ENCODE measurements around the gene SF3B1.
"Not testable (repeated sequence)": the region's sequence is repeated elsewhere in the genome, so short reads cannot be mapped to it uniquely, and the experiment has no call there.

Gene SF3B1

DNA sequence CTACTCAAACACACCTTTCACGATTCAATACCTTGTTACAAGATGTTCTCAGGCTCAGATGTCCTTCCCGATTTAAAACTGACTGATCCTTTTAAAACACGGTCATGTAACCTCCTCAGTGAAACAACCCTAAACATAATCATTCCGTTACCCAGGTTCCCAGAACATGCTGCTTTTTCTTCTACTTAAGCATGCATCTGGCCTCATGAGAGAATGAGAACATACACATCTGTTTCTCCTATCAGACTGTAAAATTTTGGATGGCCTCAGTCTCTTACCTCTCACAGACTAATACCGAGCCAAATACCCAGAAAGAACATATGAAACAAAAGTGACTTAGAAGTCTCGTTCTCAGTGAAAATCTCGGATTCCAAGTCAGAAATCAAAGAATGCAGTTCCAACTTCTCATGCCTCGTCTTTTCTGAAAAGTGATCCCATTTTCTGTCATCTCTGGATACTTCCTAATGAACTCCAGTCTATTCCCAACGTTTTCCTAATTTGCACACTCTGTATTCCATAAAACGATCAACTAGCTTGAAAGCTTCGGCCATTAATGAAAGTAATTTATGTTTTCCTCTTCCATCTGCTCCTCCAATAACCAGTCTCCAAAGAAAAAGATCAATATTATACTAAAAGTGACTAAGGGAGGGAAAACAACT lies 919 bp downstream of the SF3B1 start:
- no peak for DNase-seq (ENCODE audit: low read depth in 3 of 3)

DNA sequence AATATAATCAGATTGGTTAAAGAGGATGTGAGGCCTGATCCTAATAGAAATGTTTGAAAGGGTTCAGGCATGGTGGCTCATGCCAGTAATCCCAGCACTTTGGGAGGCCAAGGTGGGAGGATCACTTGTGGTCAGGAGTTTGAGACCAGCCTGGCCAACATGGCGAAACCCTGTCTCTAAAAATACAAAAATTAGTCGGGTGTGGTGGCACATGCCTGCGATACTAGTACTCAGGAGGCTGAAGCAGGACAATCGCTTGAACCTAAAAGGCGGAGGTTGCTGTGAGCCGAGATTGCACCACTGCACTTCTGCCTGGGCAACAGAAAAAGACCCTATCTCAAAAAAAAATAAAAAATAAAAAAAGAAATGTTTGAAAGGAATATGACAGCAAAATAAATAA lies 2.3 kb downstream of the SF3B1 start:
- DNase-seq (ENCODE audit: low read depth in 3 of 3) = not testable (repeated sequence)

DNA sequence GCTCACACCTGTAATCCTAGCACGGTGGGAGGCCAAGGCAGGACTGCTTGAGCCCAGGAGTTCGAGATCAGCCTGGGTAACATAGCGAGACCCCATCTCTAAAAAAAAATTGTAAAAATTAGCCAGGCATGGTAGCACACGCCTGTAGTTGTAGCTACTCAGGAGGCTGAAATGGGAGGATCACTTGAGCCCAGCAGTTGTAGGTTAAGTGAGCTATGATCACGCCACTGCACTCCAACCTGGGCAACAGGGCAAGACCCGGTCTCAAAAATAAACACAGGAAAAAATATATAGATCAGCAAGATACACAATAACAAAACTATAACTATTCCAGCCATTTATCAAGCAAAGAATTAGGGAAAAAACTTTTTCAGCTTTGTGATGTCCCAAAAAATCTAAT lies 3.0 kb downstream of the SF3B1 start:
- no peak for DNase-seq (ENCODE audit: low read depth in 3 of 3)

GRCh38 chr2:197427986-197428385 lies 6.8 kb downstream of the SF3B1 start:
- no peak for DNase-seq (ENCODE audit: low read depth in 3 of 3)

DNA sequence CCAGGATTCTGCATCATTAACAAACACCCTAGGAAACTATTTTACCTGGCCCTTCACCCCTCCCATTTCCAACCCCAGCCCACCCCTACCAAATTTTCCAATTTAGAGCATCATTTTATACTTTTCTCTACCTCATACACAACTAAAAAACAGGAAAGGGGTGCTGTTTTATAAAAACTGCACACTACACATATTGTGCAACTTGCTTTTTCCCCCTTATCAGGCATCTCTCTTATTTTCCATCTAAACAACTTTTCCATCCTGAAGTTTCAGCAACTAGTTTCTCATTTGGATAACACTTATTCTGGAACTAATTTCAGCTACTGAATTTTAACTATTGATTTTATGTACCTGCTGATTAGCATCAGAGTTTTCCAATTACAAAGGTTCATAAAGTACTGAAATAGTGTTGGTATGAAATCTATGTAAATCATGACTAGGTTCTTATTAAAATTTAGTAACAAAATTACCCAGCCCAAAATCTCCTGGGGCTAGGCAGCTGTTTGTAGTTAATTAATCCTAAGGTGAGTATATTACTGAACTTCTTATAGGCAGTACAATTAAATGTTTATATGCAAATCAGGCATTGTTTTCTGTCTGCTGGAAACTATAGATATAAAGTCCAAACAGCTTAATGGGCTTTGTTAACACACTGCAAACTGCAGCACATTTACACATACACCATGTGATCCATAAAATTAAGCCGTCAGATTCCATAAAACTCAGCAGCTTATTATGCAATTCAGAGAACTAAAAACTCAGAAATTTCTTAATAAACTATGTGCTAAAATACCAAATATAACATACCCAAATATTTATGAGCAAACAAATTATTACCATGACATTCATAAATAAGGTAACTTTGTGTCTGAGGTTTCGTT lies 7.9 kb downstream of the SF3B1 start:
- no peak for DNase-seq (ENCODE audit: low read depth in 3 of 3)

DNA sequence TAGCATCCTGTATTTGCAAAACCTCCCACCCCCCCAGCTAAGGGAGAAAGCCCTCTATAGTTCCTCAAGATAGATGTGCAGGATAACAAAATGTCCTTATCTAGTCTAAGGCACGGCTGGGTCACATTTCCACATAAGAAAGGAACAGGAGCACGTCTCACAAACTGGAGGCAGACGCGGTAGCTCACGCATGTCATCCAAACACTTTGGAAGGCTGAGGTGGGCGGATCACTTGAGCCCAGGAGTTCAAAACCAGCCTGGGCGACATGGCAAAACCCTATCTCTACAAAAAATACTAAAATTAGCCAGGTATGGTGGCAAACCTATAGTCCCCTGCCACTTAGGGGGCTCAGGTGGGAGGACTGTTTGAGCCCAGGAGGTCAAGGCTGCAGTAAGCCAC lies 9.3 kb downstream of the SF3B1 start:
- DNase-seq (ENCODE audit: low read depth in 3 of 3) = no peak

GRCh38 chr2:197423307-197423706 lies 11.5 kb downstream of the SF3B1 start:
- DNase-seq (ENCODE audit: low read depth in 3 of 3) = no peak

DNA sequence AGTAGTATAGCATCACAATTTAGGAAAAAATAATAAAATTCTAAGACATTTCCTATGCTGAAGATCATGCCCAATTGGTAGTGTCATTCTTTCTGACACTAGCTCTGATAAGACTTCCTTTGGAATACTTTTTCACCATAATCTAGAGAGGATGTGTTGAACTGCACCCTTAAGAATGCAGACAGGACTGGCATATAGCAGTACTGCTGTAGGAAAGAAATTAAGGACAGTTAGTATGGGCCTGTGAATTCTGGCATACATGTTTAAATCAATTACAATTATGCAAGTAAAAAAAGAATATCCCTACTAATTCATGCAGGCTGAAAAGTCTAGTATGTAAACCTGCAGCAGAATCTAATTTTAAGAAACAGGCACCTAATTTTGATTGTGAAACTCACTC lies 15.4 kb downstream of the SF3B1 start:
- no peak for DNase-seq (ENCODE audit: low read depth in 3 of 3)

DNA sequence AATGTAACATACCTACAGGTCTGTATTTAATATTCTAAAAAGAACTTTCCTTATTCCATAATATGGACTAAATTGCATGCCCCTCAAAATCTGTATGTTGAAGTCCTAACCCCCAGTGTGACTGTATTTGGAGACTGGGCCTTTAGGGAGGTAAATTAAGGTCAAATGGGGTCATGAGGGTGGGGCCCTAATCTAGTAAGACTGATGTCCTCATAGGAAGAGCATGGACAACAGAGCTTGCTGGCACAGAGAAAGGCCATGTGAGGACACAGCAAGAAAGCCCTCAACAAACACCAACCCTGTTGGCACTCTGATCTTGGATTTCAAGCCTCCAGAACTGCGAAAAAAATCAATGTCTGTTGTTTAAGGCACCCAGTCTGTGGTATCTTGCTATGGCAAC lies 18.6 kb downstream of the SF3B1 start:
- no peak for DNase-seq (ENCODE audit: low read depth in 3 of 3)

DNA sequence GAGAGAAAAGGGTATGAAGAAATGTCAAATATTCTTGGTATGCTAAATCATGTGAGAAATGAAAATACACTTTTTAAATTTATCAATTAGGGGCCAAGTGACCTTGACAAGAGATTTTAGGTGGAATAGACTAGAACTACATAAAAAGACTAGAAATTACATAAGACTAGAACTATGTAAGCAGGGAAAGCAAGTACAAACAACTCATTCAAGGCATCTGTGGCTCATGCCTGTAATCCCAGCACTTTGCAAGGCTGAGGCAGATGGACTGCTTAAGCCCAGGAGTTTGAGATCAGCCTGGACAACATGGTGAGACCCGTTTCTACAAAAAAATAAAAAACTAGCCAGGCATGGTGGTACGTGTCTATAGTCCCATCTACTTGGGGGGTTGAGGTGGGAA lies 20.3 kb downstream of the SF3B1 start:
- no peak for DNase-seq (ENCODE audit: low read depth in 3 of 3)

DNA sequence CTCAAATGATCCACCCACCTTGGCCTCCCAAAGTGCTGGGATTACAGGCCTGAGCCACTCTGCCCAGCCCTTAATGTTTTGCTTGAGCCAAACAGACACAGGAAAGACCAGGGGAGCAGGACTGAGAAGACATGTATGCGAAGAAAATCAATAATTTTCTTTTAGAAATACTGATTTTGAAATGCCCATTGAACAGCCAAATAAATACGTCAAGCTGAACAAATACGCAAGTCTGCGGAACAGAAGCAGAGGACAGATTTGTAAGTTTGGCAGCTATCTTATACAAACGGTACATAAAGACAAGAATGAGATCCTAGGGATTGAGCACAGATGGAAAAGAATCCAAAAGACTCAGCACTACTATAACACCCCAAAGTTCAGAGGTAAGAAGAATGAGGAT lies 20.8 kb downstream of the SF3B1 start:
- DNase-seq (ENCODE audit: low read depth in 3 of 3) = no peak

DNA sequence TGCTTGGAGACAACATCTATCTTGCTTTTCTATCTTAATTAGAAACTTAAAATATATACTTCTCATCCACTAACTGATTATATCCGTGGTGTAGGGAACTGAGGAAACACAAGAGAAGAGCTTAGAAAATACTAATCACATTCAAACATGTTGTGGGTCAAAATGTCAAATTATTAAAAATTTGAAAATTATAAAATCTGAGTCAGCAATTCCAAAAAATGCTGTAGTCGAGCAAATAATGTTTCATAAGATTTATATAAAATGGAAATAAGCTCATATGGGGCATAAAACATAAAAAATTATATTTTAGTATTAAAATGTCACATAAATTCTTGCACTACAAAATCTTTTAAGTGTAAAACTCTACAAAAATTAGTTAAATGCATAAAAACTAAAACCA lies 29.2 kb downstream of the SF3B1 start:
- no peak for DNase-seq (ENCODE audit: low read depth in 3 of 3)

DNA sequence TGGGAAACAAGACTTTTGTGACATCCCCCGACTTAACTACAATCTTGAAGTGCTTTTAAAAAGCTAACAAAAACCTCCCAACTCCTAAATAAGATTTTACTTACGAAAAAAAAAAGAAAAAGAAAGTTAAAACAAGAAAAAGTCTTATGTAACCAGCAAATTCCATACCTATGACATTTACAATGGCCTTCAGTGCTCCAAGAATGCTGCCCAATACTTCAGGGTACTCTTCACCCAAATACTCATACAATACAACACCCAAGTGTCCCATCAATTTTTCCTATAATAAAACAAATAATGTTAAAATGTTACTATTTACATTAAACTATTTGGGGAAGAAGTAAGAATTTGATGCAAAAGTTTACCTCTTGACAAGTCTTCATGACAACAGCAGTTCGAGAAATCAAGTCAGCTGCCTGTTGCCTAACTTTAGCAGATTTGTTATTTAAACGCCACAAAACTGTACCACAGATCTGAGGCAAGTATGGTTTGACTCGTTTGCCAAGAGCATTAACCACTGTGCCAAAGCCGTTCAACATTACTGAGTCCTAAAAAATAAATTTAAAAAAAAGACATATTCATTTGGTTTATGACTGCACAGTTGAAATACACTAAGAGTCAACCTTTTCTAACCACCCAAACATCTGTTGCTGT lies 34.8 kb downstream of the SF3B1 start:
- no peak for DNase-seq (ENCODE audit: low read depth in 3 of 3)

GRCh38 chr2:197398913-197399312 lies 35.9 kb downstream of the SF3B1 start:
- DNase-seq (ENCODE audit: low read depth in 3 of 3) = no peak

GRCh38 chr2:197391220-197391717 lies 43.6 kb downstream of the SF3B1 start:
- DNase-seq (ENCODE audit: low read depth in 3 of 3) = no peak

DNA sequence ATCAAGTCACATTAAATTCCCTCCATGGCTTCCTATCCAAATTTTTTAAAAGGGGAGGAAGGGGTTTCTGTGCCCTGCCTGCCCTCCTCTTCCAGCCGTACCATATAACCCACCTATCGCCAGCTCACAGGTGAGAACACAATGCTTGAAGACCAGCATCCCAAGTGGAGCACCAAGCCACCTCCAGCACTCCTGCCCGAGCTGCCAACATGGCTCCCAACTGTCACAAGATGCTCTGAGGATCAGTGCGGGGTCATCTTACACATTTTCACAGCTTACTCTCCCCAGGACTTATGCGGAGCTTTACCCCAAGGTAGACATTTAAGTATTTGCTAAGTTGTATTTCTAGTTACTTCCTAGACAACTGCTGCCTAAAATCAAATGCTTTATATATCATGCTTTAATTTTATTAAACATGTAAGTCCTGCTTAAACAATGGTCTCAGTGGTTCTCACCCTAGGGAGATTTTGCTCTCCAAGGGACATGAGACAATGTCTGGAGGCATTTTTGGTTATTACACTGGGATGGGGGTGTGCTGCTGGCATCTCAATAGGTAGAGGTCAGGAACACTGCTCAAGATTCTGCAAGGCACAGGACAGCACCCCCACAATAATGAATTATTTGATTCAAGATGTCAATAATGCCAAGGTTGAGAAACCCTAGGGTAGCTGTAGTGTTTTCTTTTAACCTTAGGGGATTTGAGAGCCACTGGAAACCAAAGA lies 45.8 kb downstream of the SF3B1 start:
- DNase-seq (ENCODE audit: low read depth in 3 of 3) = no peak

DNA sequence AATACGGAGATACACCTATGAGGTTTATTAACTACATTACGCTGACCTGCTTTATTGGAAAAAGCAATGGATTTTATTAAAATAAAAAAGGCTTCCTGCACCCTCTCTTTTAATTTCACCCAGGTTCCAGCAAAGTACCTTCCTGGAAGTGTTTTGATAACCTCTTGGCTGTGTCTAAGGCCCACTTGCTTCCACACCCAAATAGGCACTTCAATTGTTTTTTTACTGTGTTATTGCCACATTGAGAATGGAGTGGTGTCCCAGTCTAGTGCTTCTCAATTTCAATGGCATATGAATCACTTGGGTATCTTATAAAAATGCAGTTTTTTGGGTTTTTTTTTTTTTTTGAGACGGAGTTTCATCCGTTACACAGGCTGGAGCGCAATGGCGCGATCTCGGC lies 47.6 kb downstream of the SF3B1 start:
- DNase-seq (ENCODE audit: low read depth in 3 of 3) = no peak

GRCh38 chr2:197386242-197386641 lies 48.6 kb downstream of the SF3B1 start:
- no peak for DNase-seq (ENCODE audit: low read depth in 3 of 3)

DNA sequence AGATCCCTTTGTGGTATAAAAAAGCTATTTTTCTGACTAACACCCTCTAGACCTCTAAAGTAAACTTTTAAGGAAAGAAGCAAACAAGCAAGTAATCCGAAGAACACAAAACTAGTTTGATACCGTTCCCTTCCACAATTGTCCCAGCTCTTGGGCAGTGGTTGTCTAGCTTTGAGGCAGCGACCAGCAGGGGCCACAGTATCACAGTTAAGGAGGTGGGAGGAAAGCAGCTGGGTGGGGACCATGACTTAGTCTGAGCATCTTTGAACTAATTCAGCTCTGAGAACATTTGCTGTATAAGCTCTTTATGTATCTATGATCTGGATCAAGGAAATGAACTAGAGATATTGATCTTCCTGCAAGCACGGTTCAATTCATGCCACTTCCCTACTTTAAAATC lies 51.0 kb downstream of the SF3B1 start:
- DNase-seq (ENCODE audit: low read depth in 3 of 3) = no peak

DNA sequence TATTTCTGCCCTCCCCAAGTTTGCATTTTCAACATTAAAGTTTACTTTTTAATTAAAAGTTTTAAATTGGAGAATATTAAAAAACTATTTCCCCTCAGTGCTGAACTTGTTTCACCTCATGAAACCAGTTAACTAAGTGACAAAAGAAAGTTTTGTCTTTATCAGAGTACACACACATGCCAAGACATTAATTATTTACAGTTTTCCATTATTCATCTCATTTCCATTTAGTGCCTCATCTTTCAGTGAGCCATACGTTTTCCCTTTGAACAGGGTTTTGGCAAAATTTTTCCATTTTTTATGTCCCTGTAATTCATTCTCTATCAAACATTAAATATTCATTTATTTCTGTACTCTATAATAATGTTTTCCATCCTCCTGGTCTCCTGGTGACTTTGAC lies 53.2 kb downstream of the SF3B1 start:
- no peak for DNase-seq (ENCODE audit: low read depth in 3 of 3)

DNA sequence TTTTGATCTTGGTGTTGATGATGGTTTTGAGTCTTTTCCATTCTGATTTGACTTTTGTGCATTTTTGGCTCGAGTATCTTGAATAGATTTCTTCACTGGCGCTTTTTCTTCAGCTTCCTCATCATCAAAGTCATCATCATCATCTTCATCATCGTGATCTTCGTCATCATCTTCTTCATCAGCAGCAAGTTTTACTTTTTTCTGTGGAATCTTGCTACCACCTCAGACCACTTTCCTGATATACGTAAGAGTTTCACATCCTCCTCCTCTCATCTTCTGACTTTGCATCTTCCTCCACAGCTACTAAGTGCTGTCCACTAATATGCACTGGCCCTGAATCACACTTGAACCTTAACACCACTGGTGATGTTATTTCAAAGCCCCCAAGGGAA lies 54.9 kb downstream of the SF3B1 start:
- DNase-seq (ENCODE audit: low read depth in 3 of 3) = not testable (repeated sequence)

DNA sequence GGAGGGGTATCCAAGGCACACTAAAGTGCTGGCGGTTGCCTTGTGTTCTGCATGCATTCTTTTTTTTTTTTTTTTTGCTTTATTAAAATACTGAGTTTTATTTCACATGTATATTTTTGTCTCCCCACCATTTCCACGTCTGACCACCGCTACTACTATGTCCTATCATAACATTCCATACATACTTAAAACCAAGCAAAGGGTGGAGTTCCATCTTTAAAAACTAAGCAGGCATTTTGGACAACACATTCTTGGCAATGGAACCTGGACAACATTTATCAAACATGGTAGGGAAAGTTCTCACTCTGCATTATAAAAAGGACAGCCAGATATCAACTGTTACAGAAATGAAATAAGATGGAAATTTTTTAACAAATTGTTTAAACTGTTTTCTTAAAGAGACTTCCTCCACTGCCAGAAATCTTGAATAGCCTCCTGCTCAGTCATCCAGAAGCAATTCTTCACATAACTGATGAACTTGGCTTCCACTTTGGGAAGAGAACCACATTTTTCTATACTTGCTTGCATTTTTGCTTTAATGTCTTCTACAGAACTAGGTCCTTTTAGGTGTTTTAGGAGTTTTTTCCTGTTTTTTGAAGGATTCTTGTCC lies 55.4 kb downstream of the SF3B1 start:
- not testable (repeated sequence) for DNase-seq (ENCODE audit: low read depth in 3 of 3)

Measured in stimulated activated CD4-positive, alpha-beta T cell treated with anti-CD3 and anti-CD28 coated beads, TNF-alpha, amount 100 ng/mL, for 24 hours (primary cell).